HEK293 (cell line): ENCODE measurements around the gene PPP1R14C.

Experiments used
- CTCF ChIP-seq: fragments of 450-650 bp; formaldehyde crosslinking; IDR thresholded peaks from 2 replicates; pipeline ENCODE4 v1.5.1; 2016; ENCODE audit warnings: missing biosample characterization, missing genetic modification characterization
- PBX3 ChIP-seq: sonication (generic); formaldehyde crosslinking; IDR thresholded peaks from 2 replicates; pipeline ENCODE4 v1.8.1; 2022; ENCODE audit warnings: mild to moderate bottlenecking, moderate library complexity, missing genetic modification reagents
- TCF7L2 ChIP-seq: IDR thresholded peaks from 2 replicates; pipeline ENCODE4 v1.6.1; 2011; ENCODE audit warnings: low read depth, mild to moderate bottlenecking, inconsistent platforms, low read length, moderate library complexity, borderline replicate concordance
- YY1 ChIP-seq: fragments of 450-650 bp; formaldehyde crosslinking; IDR thresholded peaks from 2 replicates; pipeline ENCODE4 v1.5.1; 2018; ENCODE audit warnings: missing biosample characterization, missing genetic modification characterization
- ZNF23 ChIP-seq: fragments of 450-650 bp; formaldehyde crosslinking; IDR thresholded peaks from 2 replicates; pipeline ENCODE4 v1.5.1; 2016; ENCODE audit warnings: missing biosample characterization, missing genetic modification characterization, borderline replicate concordance
- ZNF274 ChIP-seq, 2 experiments: fragments of 200-500 bp in 1 of 2; fragments of 450-650 bp in 1 of 2; sonication (Bioruptor generic) in 1 of 2; formaldehyde crosslinking in 1 of 2; IDR thresholded peaks; 2 replicates each; pipeline versions ENCODE4 v1.5.1 to v1.6.1; 2014 to 2016; ENCODE audit warnings: borderline replicate concordance in 1 of 2, inconsistent platforms in 1 of 2, low read length in 1 of 2, missing biosample characterization in 1 of 2, missing genetic modification characterization in 1 of 2
- ZNF518A ChIP-seq: fragments of 450-650 bp; formaldehyde crosslinking; conservative IDR thresholded peaks from 2 replicates; pipeline ENCODE4 v1.5.1; 2016; ENCODE audit warnings: low read depth, missing biosample characterization, missing genetic modification characterization
- ZNF571 ChIP-seq: fragments of 450-650 bp; formaldehyde crosslinking; IDR thresholded peaks from 2 replicates; pipeline ENCODE4 v1.5.0; 2017; ENCODE audit warnings: missing biosample characterization, missing genetic modification characterization

GRCh38 chr6:150183966-150184365 lies 41.1 kb downstream of the PPP1R14C start:
- TF ChIP-seq PBX3 (no peak), CTCF (tag by site-specific recombination) (no peak), ZNF274 (IDR thresholded peaks at IDR 0.05; ENCODE audit: low read length) (no peak), ZNF274 (tag by site-specific recombination; IDR thresholded peaks at IDR 0.05; ENCODE audit: borderline replicate concordance) (no peak), TCF7L2 (no peak), ZNF518A (tag by site-specific recombination) (no peak), ZNF23 (tag by site-specific recombination) (no peak), YY1 (tag by site-specific recombination) (no peak), ZNF571 (tag by site-specific recombination) (no peak)
